HG03159 (cell line): Measurements from ENCODE around the gene TMEM128.
"Not testable (repeated sequence)": the region's sequence is repeated elsewhere in the genome, so short reads cannot be mapped to it uniquely, and the experiment has no call there.

Experiments
- ATAC-seq: cut with Tn5 transposase; IDR thresholded peaks from one replicate; pipeline ENCODE4 v1.9.1; 2021; ENCODE audit warnings: mild to moderate bottlenecking, moderate library complexity; ENCODE audit not compliant: unreplicated experiment

The TMEM128 gene

DNA sequence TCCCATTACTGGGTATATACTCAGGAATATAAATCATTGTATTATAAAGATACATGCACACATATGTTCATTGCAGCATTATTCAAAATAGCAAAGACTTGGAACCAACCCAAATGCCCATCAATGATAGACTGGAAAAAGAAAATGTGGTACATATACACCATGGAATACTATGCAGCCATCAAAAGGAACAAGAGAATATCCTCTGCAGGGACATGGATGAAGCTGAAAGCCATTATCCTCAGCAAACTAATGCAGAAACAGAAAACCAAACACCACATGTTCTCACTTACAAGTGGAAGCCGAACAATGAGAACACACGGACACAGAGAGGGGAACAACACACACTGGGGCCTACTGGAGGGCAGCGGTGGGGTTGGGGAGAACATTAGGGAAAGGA, 9.7 kb upstream of the TMEM128 start:
- not testable (repeated sequence) for ATAC-seq

DNA sequence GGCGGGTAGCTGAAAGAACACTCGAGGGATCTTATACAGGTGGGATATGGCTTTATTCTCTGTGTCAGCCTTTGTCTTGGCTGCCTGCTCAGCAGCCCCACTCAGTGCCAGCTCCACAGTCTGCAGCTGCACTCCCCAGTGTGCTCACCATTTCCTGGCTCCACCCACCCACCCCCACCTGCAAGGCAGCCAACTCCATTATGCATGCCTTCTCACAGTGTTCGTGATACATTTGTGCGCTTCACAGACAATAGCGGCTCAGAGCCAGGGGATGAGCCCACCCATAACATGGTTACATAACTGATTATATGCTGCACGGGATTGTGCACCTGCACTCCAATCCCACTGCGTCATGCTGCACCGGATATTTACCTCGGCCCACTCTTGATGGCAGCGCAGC, 8.8 kb upstream of the TMEM128 start:
- no peak for ATAC-seq

DNA sequence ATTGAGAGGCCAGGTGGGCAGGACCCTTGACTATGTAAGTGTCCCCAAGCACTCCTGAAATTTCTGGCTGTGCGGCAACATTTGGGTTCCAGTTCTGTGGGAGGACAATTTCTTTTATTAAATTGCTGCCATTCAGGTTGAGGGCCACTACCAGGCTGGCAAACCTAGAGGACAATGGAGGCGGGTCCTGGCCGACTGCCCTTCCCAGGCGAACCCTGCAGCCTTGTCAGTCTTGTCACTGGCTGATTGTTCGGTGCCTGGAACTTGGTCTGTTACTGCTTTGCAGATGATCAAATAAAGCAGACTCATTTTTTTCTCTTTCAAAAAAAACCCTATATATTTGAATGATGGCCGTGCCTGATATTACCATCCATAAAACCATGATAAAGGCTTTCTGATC, 6.6 kb upstream of the TMEM128 start:
- ATAC-seq = no peak

DNA sequence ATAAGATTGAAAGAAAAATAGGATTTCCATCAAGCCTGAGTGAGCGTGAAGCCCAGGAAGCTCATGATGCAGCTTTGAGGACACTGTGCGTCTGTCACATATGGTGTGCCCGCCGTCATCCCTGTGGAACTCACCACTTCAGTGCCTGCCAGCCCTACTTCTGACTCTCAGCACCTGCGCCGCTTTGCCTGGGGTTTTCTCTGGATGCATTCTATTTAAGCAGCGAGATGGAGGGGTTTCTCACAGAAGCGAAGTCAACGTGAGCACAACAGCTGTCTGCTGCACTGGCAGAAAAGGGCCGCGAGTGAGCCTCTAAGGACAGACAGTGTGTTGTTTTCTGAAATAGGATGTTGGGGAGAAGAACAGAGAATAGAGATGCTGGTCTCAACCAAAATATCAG, 6.2 kb upstream of the TMEM128 start:
- ATAC-seq = no peak

DNA sequence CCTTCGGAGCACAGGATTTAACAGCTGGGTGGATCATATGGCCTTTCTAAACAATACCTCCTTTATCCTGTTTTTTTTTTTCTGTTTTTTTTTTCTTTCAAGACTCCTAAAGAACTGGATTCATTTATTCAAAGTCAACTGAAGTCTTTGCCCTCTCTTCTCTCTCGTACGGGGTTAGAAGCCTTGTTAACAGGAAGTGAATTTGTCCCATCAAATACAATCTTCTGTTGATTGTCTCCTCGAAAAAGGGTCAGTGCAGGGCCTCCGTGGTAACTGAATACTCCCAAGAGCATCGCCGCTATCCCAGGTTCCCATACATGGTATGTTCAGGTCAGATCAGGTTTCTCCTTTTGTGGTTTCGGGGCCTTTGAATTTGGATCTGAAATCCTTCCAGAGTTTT, 1.8 kb upstream of the TMEM128 start:
- ATAC-seq = no peak

DNA sequence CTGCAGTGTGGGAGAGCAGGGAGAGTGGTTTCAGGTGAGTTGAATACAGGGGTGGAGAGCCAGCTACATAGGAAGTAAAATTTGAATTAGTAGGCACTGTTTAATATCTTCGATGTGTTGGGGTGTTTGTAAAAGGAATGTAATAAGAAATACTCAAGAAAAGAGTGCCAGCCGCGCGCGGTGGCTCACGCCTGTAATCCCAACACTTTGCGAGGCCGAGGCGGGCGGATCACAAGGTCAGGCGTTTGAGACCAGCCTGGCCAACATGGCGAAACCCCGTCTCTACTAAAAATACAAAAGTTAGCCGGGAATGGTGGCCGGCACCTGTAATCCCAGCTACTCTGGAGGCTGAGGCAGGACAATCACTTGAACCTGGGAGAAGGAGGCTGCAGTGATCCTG, 1.3 kb upstream of the TMEM128 start:
- ATAC-seq = not testable (repeated sequence)

DNA sequence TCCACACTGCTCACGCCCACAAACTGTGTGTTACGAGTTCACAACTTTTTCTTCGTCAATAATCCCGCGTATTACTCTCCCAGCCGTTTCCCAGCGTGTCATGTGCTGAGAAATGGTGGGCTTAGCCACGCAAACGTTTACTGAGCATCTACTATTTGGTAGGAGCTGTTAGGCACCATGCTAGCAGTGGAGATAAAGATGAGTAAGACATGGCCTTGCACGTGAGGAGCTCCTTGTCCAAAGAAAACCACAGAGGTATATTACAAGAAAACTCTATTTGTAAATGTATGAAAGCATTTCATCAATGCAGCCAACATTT, 821 bp upstream of the TMEM128 start:
- ATAC-seq = no peak

DNA sequence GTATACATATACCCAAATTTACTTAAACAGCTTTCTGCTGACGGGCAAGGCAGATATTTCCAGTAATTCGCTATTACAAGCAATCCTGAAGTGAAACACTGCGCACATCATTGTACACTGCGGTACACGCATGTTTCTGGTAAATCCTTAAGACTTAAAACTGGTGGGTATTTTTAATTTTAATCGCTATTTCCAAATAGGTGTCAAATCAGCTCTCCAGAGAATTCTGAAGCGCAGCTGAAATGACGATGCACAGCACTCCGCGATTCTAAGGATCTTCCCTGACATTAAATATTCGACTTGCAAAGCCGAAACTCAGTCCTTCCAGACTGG, 361 bp downstream of the TMEM128 start:
- peak; percentile 10 for ATAC-seq

DNA sequence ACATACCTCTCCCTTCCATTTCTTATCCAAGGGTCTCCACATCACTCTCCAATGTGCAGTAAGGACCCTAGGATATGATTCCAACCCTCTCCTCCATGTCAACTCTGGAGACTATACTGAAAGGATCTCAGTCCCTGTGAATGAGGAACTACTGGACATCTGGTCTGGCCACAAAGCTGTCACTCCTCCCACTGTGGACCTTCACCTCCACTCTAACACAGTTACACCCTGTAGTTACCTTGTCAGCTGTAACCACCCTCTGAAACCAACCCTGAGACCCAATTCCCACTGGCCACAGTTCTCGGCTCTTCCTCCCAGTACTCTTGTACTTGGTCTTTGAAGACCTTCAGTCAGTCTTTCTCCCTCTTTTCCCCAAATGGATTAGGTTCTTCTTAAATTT, 2.9 kb downstream of the TMEM128 start:
- no peak for ATAC-seq

DNA sequence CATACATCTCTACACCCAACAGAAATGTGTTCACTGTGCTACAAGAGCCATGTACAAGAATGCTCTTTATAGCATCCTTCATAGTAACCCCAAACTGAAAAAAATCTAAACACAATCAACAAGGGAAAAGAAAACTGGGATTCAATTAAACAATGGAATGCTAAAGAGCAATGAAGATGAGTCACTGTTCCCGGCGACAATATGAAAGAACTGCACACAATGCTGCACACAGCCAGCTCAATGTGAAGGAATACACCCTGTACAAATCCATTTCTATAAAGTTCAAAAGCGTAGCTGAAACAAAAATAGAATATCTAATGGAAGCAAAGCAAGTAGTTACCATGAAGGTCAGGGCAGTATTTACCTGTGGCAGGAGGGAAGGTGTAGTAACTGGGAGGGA, 8.5 kb downstream of the TMEM128 start:
- not testable (repeated sequence) for ATAC-seq

DNA sequence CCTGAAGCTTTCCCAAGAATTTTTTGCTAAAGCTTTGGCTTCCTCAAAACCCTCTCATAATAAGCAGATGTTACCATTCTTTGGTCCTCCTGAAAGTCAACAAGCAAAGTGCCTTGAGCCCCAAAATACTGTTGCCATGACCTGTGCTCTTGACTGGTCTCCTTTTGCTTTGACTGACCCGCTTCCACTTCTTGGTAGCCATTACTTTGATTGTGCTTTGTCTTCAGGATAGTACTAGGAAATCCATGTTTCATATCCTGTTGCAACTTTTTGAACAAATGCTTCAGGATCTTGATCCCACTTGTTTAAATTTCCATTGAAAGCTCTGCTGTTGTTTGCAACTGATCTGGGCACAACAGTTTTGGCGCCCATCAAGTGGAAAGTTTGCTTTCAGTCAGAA, 14.4 kb downstream of the TMEM128 start:
- no peak for ATAC-seq

DNA sequence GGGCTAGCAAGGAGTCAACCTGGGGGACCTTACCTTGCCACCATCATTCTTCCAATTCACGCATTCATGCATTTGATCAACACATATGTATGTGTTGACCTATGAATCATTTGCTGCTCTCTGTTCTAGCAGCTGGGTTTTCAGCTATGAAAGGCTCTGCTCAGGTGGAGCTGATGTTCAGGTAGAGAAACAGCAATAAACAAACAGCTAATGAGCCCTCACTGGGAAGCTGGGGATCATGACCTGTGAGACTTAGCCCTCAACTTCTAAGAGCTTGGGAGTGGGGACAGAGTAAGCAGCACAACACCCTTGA, 19.7 kb downstream of the TMEM128 start:
- no peak for ATAC-seq

DNA sequence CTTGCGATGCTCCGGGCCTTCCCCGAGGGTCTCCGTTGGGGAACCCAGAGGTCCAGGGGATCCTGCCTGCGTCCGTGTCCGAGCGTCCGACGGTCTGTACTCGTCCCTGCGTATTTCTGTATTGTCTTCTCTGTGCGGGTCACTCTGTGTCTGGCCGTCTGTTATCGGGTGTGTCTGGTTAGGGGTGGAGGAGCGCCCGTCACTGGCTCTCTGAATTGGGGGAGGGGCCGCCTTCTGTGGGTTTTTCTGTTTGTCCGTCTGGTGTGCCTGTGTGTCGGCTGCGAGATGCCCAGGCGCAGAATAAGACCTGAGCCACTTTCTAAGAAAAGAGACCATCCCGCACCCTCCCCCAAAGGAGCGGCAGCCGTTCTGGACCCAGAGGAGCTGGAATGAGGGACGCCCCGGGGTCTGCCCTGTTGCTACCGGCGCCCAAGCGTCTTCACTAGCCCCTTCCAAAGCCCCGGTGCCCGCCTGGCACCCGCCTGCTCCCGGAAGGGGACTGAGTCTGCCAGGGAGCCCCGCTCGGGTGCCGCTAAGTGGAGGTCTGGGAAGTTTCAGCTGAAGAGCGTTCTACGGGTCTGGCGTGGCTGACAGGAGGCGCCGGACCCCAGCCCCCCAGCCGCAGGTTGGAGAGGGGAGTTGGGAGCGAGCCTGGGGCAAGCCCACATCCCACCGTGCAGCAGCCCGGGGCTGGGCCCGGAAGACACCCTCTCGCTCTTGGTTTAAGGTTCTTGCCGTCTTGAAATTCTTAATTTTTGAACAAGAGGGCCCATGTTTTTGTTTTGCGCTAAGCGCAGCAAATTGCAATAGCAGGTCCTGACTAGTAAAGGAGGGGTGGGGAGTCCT, 20.3 kb downstream of the TMEM128 start:
- ATAC-seq = no peak

DNA sequence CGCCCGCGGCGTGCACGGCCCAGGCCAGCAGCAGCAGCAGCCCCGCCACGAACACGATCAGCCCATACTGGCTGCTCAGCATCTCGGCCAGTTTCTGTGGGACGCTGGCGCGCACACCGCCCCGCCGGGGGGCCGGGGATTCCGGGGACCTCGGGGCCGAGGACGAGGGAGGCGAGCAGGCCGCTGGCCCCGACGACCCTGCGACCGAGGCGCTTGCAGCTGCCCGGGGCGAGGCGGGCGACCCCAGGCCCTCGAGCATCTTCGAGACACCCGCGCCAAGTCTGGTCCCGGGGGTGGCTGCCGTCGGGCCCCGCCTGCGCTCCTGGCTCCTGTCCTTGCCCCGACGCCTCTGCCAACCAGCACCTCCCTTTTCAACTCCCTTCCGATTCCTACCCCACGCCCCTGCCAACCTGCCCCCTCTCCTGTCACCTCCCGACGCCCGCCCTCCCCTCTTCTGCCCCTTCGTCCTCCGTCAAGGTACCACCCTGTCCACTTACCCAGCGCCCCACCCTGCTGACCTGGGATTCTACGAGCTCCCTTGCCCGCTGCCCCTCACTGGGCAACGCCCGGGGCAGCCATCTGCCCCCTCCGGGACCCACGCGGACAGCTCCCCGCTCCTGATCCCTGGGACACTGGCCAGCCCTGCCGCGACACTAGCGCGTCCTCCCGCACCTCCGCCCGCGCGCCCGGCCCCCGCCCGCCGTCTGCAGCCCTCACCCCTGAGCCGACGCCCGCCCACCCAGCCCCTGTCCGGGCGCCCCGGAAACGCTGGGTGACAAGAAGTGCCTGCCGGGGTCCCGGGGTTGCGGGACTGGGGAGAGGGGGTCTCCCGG, 21.2 kb downstream of the TMEM128 start, which contains the start of gene OTOP1:
Gene OTOP1 (minus strand): TSS at position 324 of the 833 bp plus-strand sequence. CDS start 65 bp downstream, at position 259.
- ATAC-seq = no peak

DNA sequence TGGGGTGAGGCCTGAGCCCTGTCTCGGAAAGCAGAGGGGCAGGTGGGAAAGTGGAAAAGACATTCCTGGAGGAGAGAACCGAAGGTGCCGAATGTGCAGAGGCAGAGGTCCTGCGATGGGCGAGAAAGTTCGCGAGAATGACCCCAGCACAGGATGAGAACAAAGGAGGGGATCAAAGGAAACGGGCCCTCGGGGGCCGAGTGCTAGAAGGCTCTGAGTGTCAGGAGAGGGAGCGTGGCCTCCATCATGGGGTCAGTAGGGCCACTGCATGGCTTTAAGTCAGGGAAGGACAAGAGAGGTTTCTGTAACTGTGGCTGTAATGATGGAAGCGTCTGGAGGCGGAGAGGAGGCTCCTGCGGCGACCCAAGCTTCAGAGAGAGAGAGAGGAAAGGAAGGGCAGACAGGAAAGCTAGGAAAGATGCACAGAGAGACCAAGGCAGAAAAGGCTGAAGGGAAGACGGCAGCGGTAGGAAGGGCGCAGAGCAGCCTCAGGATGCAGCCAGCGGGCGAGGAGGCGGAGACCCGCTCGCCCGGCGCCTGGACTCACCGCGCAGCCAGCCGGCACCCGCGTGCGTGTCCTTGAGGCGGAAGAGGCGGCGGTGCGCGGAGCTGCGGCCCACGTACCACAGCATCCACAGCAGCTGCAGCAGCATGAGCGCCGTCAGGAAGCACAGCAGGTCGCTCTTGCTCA, 22.0 kb downstream of the TMEM128 start:
- ATAC-seq = no peak

DNA sequence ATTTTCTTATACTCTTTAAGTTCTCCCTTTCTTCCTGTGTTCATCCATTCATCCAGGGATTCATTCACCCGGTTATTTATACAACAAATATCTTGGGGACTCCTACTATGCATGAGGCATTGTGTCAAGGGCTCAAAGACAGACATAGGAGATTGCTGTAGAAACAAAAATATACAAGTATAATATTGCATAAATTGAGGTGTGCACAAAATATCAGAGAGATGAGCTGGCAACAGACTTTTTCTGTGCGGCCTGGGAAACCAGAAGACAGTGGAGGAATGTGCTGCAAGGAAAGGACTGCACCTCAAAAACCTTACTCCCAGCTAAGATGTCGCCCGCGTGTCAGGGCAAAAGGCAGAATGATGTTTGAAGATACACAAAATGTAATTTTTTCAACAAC, 30.9 kb downstream of the TMEM128 start:
- ATAC-seq = no peak

DNA sequence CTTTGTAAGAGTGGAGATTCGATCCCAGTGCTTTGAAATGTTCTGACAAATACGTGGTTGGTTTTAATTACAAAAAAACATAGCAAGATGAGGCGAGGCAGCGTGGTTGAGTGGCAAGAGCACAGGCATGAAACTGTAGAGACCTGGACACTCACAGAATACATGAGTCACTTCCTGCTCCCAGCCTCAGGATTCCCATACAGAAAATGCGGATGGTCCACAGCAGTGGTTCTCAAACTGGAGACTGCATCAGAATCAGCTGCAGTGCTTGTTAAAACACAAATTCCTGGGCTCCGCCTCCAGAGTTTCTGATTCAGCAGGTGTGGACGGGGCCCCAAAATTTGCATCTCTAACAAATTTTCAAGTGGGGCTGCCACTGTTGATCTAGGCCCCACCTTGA, 31.4 kb downstream of the TMEM128 start:
- ATAC-seq = no peak

DNA sequence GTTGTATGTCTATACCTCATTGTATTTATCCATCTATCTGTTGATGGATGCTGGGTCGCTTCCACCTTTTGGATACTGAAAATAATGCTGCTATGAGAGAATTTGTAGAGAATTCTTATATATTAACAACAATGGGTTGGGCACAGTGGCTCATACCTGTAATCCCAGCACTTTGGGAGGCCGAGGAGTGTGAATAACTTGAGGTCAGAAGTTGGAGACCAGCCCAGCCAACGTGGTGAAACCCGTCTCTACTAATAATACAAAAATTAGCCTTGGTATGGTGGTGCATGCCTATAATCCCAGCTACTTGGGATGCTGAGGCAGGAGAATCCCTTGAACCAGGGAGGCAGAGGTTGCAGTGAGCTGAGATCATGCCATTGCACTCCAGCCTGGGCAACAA, 34.3 kb downstream of the TMEM128 start:
- ATAC-seq = not testable (repeated sequence)

DNA sequence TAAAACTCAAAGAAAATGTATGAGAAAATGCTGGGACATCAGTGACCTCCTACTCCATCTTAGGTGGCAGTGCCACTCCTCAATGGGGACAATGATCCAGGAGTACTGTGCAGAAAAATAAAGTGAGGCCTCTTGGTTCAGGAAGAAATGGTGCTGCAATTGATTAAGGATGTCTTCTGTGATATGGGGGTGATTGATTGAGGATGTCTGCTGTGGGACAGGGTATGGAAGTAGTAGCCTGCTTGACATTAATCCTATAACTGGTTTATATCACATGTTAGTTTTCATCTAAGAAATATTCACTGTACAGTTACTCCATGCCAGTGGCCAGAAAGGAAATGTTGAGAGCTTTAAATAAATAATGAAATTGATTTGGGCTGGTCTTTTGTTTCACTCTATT, 41.8 kb downstream of the TMEM128 start:
- ATAC-seq = no peak

DNA sequence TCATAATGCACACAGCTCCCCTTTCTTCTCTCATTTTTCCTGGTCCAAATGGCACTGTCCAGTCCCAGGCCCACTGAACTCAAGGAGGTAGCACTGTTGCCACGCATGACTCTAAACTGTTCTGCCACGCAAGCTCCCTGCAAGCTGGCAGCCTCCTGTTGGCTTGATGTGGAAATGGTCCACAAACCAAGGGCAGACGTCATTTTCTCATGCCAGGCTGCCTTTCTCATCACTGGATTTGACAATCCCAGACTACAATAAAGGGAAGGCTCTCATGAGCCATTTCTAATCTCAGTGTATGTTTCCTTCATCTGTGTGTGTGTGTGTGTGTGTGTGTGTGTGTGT, 43.6 kb downstream of the TMEM128 start:
- ATAC-seq = no peak

DNA sequence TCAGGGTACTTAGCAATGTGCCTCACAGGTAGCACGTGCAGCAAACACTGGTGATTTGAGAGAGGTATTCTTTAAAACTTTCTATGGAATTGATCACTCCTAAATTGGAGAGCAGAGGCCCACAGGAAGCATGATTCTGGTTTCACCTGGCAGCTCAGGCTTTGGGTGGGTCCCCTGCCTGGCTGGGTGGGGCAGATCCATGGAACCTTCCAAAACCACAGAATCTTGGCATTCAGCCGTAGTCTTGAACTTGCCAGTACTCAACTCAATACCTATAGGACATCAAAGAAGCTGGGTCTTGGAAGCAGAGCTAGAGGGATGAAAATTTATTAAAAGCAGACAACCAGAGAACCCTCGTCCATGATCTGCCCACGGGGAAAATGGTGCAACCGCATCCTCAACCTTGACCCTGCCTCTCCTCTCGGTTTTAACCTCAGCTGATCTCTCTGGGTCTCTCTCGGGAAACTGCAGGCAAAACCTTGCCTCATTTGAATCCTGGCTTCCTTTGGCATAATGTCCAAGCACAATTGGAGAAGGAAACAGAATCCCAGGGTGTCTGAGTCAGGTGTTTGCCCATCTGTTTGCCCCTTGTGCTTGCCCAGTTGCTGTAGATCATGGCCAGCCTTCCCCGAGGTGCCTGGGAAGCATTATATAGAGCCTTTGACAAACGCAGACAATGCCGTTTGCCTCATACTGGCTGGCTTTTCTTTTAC, 44.2 kb downstream of the TMEM128 start:
- ATAC-seq = no peak
